Measurements from ENCODE around the gene MYNN.

Gene MYNN

DNA sequence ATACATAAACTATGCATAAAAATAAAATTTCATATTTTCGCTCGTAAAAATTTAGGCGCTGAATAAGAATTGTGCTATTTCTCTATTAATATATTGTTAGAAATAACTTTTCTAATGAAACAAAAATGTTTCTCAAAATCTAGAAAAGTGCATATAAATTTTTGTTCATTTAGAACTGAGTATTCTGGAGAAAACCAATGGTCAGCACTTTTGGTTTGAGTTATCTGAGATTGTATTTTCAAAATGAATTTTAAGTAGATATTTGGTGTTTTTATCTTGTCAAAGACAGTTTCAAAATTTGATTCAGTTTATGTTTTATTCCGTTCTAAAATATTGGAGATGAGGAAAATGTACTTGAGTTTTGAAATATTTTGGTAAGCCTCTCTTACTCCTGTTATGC is 13.9 kb downstream of the MYNN start:
- no peak for TF ChIP-seq EZH2 (optimal IDR thresholded peaks at IDR 0.05; ENCODE audit: low read depth, low read length)
- TF ChIP-seq CTCF (IDR thresholded peaks at IDR 0.05; ENCODE audit: low read length), result no peak
- TF ChIP-seq EZH2phosphoT487 (IDR thresholded peaks at IDR 0.05; ENCODE audit: low read length), result no peak
- peaks cover 26% of the 10 kb centered on the region; the same call in 1 of the 2 replicates for H3K36me3 ChIP-seq (replicated peaks; ENCODE audit: insufficient read depth, low read length)

DNA sequence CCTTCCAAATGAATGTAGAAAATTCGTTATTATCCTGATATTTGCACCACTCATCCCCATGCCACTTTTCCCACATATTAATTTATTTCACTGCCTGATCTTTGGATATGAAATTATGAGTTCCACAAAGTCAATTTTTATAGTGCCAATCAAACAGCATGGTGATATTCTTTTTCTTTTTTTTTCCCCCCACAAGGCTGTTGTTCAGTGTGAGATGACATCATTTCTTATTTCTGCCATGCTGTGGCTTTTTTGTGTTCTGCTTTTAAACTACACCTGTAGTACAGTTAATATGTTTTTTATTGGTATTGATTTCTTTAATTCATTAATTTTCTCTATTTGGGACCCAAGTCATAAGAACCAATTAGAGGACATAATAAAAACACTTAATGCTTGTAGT is 14.6 kb downstream of the MYNN start:
- no peak overlapping the region for H3K9ac ChIP-seq (ENCODE audit: low read length)
- no peak for DNase-seq
- no peak for TF ChIP-seq EZH2 (optimal IDR thresholded peaks at IDR 0.05; ENCODE audit: low read depth, low read length)
- no peak for TF ChIP-seq EZH2phosphoT487 (IDR thresholded peaks at IDR 0.05; ENCODE audit: low read length)
- no peaks in the 10 kb centered on the region for H3F3A ChIP-seq (ENCODE audit: insufficient read depth, low read length)
- no peaks in the 10 kb centered on the region for H3K4me1 ChIP-seq (ENCODE audit: low read length)
- H3K27ac ChIP-seq (ENCODE audit: low read length), result no peak overlapping the region
- H3K27me3 ChIP-seq (replicated peaks; ENCODE audit: insufficient read depth, low read length), result no peaks in the 10 kb centered on the region
- H3K9me3 ChIP-seq (replicated peaks; ENCODE audit: insufficient read depth, low read length), result no peaks in the 10 kb centered on the region
- H3K36me3 ChIP-seq (replicated peaks; ENCODE audit: insufficient read depth, low read length), result peaks cover 24% of the 10 kb centered on the region; the same call in 1 of the 2 replicates
- H3K4me2 ChIP-seq (ENCODE audit: low read depth, low read length), result no peak overlapping the region
- no peak overlapping the region for H3K4me3 ChIP-seq (ENCODE audit: low read length)
- H3K79me2 ChIP-seq (ENCODE audit: low read length), result no peaks in the 10 kb centered on the region
- H3K9me2 ChIP-seq (replicated peaks; ENCODE audit: insufficient read depth, low read length), result no peaks in the 10 kb centered on the region
- no peak overlapping the region for H2AFZ ChIP-seq (ENCODE audit: low read length)
- no peaks in the 10 kb centered on the region for H4K20me1 ChIP-seq (ENCODE audit: insufficient read depth, low read length)

More for the DNA sequence above, 13.9 kb downstream of the MYNN start:
- Histone ChIP-seq H3K27me3 (replicated peaks; ENCODE audit: insufficient read depth, low read length) (no peaks in the 10 kb centered on the region), H3K9me3 (replicated peaks; ENCODE audit: insufficient read depth, low read length) (no peaks in the 10 kb centered on the region), H3K4me1 (ENCODE audit: low read length) (no peaks in the 10 kb centered on the region), H3K4me3 (ENCODE audit: low read length) (no peak overlapping the region), H3K9ac (ENCODE audit: low read length) (no peak overlapping the region), H3K79me2 (ENCODE audit: low read length) (no peaks in the 10 kb centered on the region), H3K9me2 (replicated peaks; ENCODE audit: insufficient read depth, low read length) (no peaks in the 10 kb centered on the region), H4K20me1 (ENCODE audit: insufficient read depth, low read length) (no peaks in the 10 kb centered on the region), H2AFZ (ENCODE audit: low read length) (no peak overlapping the region), H3F3A (ENCODE audit: insufficient read depth, low read length) (no peaks in the 10 kb centered on the region), H3K27ac (ENCODE audit: low read length) (no peak overlapping the region), H3K4me2 (ENCODE audit: low read depth, low read length) (no peak overlapping the region)
- DNase-seq, result no peak

- H3K9me2 ChIP-seq (replicated peaks; ENCODE audit: insufficient read depth, low read length), result no peaks in the 10 kb centered on the region
- H3K36me3 ChIP-seq (replicated peaks; ENCODE audit: insufficient read depth, low read length), result peaks cover 12% of the 10 kb centered on the region; the same call in 1 of the 2 replicates
- no peak overlapping the region for H3K27ac ChIP-seq (ENCODE audit: low read length)
- H3K4me2 ChIP-seq (ENCODE audit: low read depth, low read length), result no peak overlapping the region
- no peak overlapping the region for H2AFZ ChIP-seq (ENCODE audit: low read length)
- H3K9ac ChIP-seq (ENCODE audit: low read length), result no peak overlapping the region
- H3K27me3 ChIP-seq (replicated peaks; ENCODE audit: insufficient read depth, low read length), result no peaks in the 10 kb centered on the region
- no peaks in the 10 kb centered on the region for H3K4me1 ChIP-seq (ENCODE audit: low read length)
- DNase-seq, result no peak
- no peak overlapping the region for H3K4me3 ChIP-seq (ENCODE audit: low read length)
- H3K79me2 ChIP-seq (ENCODE audit: low read length), result no peaks in the 10 kb centered on the region
- H3K9me3 ChIP-seq (replicated peaks; ENCODE audit: insufficient read depth, low read length), result no peaks in the 10 kb centered on the region
- TF ChIP-seq CTCF (IDR thresholded peaks at IDR 0.05; ENCODE audit: low read length), result no peak
- no peak for TF ChIP-seq EZH2phosphoT487 (IDR thresholded peaks at IDR 0.05; ENCODE audit: low read length)
- TF ChIP-seq EZH2 (optimal IDR thresholded peaks at IDR 0.05; ENCODE audit: low read depth, low read length), result no peak
- no peaks in the 10 kb centered on the region for H3F3A ChIP-seq (ENCODE audit: insufficient read depth, low read length)
- no peaks in the 10 kb centered on the region for H4K20me1 ChIP-seq (ENCODE audit: insufficient read depth, low read length)
These were observed 17.0 kb downstream of the MYNN start for GRCh38 chr3:169790219-169790618.

- Histone ChIP-seq H3K4me2 (ENCODE audit: low read depth, low read length) (no peak overlapping the region), H3K36me3 (replicated peaks; ENCODE audit: insufficient read depth, low read length) (peaks cover 9% of the 10 kb centered on the region; the same call in 1 of the 2 replicates)
These were observed 17.7 kb downstream of the MYNN start for GRCh38 chr3:169790687-169791429.

More at GRCh38 chr3:169790687-169791429, 17.7 kb downstream of the MYNN start:
- no peaks in the 10 kb centered on the region for H4K20me1 ChIP-seq (ENCODE audit: insufficient read depth, low read length)
- H3F3A ChIP-seq (ENCODE audit: insufficient read depth, low read length), result no peaks in the 10 kb centered on the region
- no peak overlapping the region for H3K9ac ChIP-seq (ENCODE audit: low read length)
- H3K79me2 ChIP-seq (ENCODE audit: low read length), result no peaks in the 10 kb centered on the region
- no peaks in the 10 kb centered on the region for H3K9me3 ChIP-seq (replicated peaks; ENCODE audit: insufficient read depth, low read length)
- H2AFZ ChIP-seq (ENCODE audit: low read length), result no peak overlapping the region
- H3K9me2 ChIP-seq (replicated peaks; ENCODE audit: insufficient read depth, low read length), result no peaks in the 10 kb centered on the region
- no peaks in the 10 kb centered on the region for H3K4me1 ChIP-seq (ENCODE audit: low read length)
- no peaks in the 10 kb centered on the region for H3K27me3 ChIP-seq (replicated peaks; ENCODE audit: insufficient read depth, low read length)
- no peak for DNase-seq
- H3K4me3 ChIP-seq (ENCODE audit: low read length), result no peak overlapping the region
- TF ChIP-seq CTCF (IDR thresholded peaks at IDR 0.05; ENCODE audit: low read length), result no peak
- no peak for TF ChIP-seq EZH2 (optimal IDR thresholded peaks at IDR 0.05; ENCODE audit: low read depth, low read length)
- TF ChIP-seq EZH2phosphoT487 (IDR thresholded peaks at IDR 0.05; ENCODE audit: low read length), result no peak
- no peak overlapping the region for H3K27ac ChIP-seq (ENCODE audit: low read length)

All from MM.1S (cell line).